Peyer's patch (tissue), 4 donors: ENCODE data around the gene ZBTB47.

ENCODE experiments used
- POLR2A ChIP-seq, 2 donors: fragments of 450-650 bp; IDR thresholded peaks; one replicate each; pipeline ENCODE4 v1.5.1; 2017; ENCODE audit warnings: antibody characterized with exemption in 2 of 2, mild to moderate bottlenecking in 2 of 2, moderate library complexity in 2 of 2
- TF ChIP-seq, protein P1 (sequence below), 6 experiments: fragments of 450-650 bp in 4 of 6; fragments of 200-600 bp in 2 of 6; sonication (generic) in 1 of 6; IDR thresholded peaks; one replicate each; pipeline ENCODE4 v1.5.1; 2017 to 2019; ENCODE audit warnings: antibody characterized with exemption in 6 of 6, mild to moderate bottlenecking in 3 of 6, moderate library complexity in 1 of 6

DNA sequence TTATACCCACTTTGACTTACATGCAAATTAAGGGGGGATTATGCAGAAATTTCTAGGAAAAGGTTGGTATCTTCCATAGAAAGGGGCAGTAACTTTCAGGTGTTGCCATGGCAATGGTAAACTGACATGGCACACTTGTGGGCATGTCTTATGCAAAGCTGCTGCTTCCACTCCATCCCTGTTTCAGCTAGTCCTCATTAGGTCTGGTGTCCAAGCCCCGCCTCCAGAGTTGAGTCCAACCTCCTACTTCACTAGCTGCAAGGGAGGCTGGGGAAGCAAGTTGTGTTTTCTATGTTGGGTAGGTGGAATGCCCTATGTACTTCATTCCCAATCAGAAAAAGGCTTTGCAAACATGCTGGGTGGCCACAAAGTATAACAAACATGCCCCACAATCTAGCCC, 17.2 kb downstream of the ZBTB47 start:
- TF ChIP-seq POLR2A (IDR thresholded peaks at IDR 0.05): no peak
- TF ChIP-seq, protein P1, sequence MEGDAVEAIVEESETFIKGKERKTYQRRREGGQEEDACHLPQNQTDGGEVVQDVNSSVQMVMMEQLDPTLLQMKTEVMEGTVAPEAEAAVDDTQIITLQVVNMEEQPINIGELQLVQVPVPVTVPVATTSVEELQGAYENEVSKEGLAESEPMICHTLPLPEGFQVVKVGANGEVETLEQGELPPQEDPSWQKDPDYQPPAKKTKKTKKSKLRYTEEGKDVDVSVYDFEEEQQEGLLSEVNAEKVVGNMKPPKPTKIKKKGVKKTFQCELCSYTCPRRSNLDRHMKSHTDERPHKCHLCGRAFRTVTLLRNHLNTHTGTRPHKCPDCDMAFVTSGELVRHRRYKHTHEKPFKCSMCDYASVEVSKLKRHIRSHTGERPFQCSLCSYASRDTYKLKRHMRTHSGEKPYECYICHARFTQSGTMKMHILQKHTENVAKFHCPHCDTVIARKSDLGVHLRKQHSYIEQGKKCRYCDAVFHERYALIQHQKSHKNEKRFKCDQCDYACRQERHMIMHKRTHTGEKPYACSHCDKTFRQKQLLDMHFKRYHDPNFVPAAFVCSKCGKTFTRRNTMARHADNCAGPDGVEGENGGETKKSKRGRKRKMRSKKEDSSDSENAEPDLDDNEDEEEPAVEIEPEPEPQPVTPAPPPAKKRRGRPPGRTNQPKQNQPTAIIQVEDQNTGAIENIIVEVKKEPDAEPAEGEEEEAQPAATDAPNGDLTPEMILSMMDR (IDR thresholded peaks at IDR 0.05): no peak
